ENCODE measurements around the gene PMFBP1. TPM values are rescaled to one million over a fixed set of nuclear protein-coding genes. Genes with fewer than 3 reads are reported as not detected.

PMFBP1 gene
- polyA plus RNA-seq, 1 donor from 2014 or later: 0.11 TPM

- Mint-ChIP-seq H3K36me3 (no peaks in the 10 kb centered on the region), H3K4me3 (no peak overlapping the region), H3K27ac (no peak overlapping the region), H3K9me3 (no peaks in the 10 kb centered on the region), H3K27me3 (no peaks in the 10 kb centered on the region), H3K4me1 (peaks cover 0 to 6% (median 1%) of the 10 kb centered on the region in 3 donors)
These were observed 26.2 kb upstream of the PMFBP1 start for GRCh38 chr16:72198021-72198711.

- Mint-ChIP-seq H3K27me3 (no peaks in the 10 kb centered on the region), H3K9me3 (no peaks in the 10 kb centered on the region), H3K4me3 (no peak overlapping the region), H3K4me1 (peaks cover 0 to under 1% (median 0%) of the 10 kb centered on the region in 3 donors), H3K36me3 (no peaks in the 10 kb centered on the region), H3K27ac (no peak overlapping the region)
These were observed 25.6 kb upstream of the PMFBP1 start for GRCh38 chr16:72197545-72197944.

GRCh38 chr16:72195609-72196008, 23.7 kb upstream of the PMFBP1 start:
- no peak overlapping the region for H3K4me3 Mint-ChIP-seq
- no peaks in the 10 kb centered on the region for H3K27me3 Mint-ChIP-seq
- no peaks in the 10 kb centered on the region for H3K9me3 Mint-ChIP-seq
- no peak overlapping the region for H3K27ac Mint-ChIP-seq
- H3K4me1 Mint-ChIP-seq: peaks cover 0 to 1% (median 0%) of the 10 kb centered on the region in 3 donors
- H3K36me3 Mint-ChIP-seq: no peaks in the 10 kb centered on the region

GRCh38 chr16:72191551-72191950, 19.6 kb upstream of the PMFBP1 start:
- no peaks in the 10 kb centered on the region for H3K36me3 Mint-ChIP-seq
- no peak overlapping the region for H3K4me3 Mint-ChIP-seq
- H3K27me3 Mint-ChIP-seq: no peaks in the 10 kb centered on the region
- peaks cover 0 to 1% (median 0%) of the 10 kb centered on the region in 3 donors for H3K4me1 Mint-ChIP-seq
- H3K27ac Mint-ChIP-seq: no peak overlapping the region
- H3K9me3 Mint-ChIP-seq: no peaks in the 10 kb centered on the region

- no peaks in the 10 kb centered on the region for H3K9me3 Mint-ChIP-seq
- no peak overlapping the region for H3K27ac Mint-ChIP-seq
- no peak overlapping the region for H3K4me3 Mint-ChIP-seq
- no peaks in the 10 kb centered on the region for H3K36me3 Mint-ChIP-seq
- no peaks in the 10 kb centered on the region for H3K27me3 Mint-ChIP-seq
- H3K4me1 Mint-ChIP-seq: peaks cover 0 to 1% (median 0%) of the 10 kb centered on the region in 3 donors
These were observed 18.0 kb upstream of the PMFBP1 start for GRCh38 chr16:72189865-72190371.

- Mint-ChIP-seq H3K36me3 (no peaks in the 10 kb centered on the region), H3K27me3 (no peaks in the 10 kb centered on the region), H3K4me1 (peaks cover 0 to 1% (median 0%) of the 10 kb centered on the region in 3 donors), H3K27ac (no peak overlapping the region), H3K4me3 (no peak overlapping the region), H3K9me3 (no peaks in the 10 kb centered on the region)
These were observed 16.6 kb upstream of the PMFBP1 start for GRCh38 chr16:72188541-72188940.

- Mint-ChIP-seq H3K27me3 (no peaks in the 10 kb centered on the region), H3K36me3 (no peaks in the 10 kb centered on the region), H3K4me3 (no peak overlapping the region), H3K4me1 (peaks cover 0 to 1% (median 0%) of the 10 kb centered on the region in 3 donors), H3K27ac (no peak overlapping the region), H3K9me3 (no peaks in the 10 kb centered on the region)
These were observed 15.6 kb upstream of the PMFBP1 start for GRCh38 chr16:72187551-72187950.

GRCh38 chr16:72182976-72183375, 11.0 kb upstream of the PMFBP1 start:
- Mint-ChIP-seq H3K9me3 (no peaks in the 10 kb centered on the region), H3K4me3 (no peak overlapping the region), H3K4me1 (no peaks in the 10 kb centered on the region)

GRCh38 chr16:72179204-72179970, 7.4 kb upstream of the PMFBP1 start:
- H3K4me1 Mint-ChIP-seq: no peaks in the 10 kb centered on the region
- H3K27ac Mint-ChIP-seq: no peak overlapping the region
- H3K9me3 Mint-ChIP-seq: peaks cover 4 to 22% (median 6%) of the 10 kb centered on the region in 3 donors
- H3K27me3 Mint-ChIP-seq: peaks cover 7% of the 10 kb centered on the region
- no peaks in the 10 kb centered on the region for H3K36me3 Mint-ChIP-seq
- no peak overlapping the region for H3K4me3 Mint-ChIP-seq

More at GRCh38 chr16:72182976-72183375, 11.0 kb upstream of the PMFBP1 start:
- no peak overlapping the region for H3K27ac Mint-ChIP-seq
- no peaks in the 10 kb centered on the region for H3K27me3 Mint-ChIP-seq
- H3K36me3 Mint-ChIP-seq: no peaks in the 10 kb centered on the region

- H3K4me3 Mint-ChIP-seq: no peak overlapping the region
- H3K9me3 Mint-ChIP-seq: peaks cover 9 to 34% (median 13%) of the 10 kb centered on the region in 3 donors
- peaks cover 7 to 13% (median 10%) of the 10 kb centered on the region in 3 donors for H3K4me1 Mint-ChIP-seq
- H3K36me3 Mint-ChIP-seq: no peaks in the 10 kb centered on the region
- peak overlapping the region in 1 of 3 donors; percentile 15 for H3K27ac Mint-ChIP-seq
- peaks cover 9% of the 10 kb centered on the region for H3K27me3 Mint-ChIP-seq
These were observed 2.8 kb upstream of the PMFBP1 start for GRCh38 chr16:72174726-72175125.

GRCh38 chr16:72173997-72174396, 2.0 kb upstream of the PMFBP1 start:
- H3K4me3 Mint-ChIP-seq: no peak overlapping the region
- H3K27me3 Mint-ChIP-seq: peaks cover 9% of the 10 kb centered on the region
- peaks cover 7 to 13% (median 10%) of the 10 kb centered on the region in 3 donors for H3K4me1 Mint-ChIP-seq
- H3K27ac Mint-ChIP-seq: peak overlapping the region in 1 of 3 donors; percentile 15
- peaks cover 9 to 34% (median 13%) of the 10 kb centered on the region in 3 donors for H3K9me3 Mint-ChIP-seq
- no peaks in the 10 kb centered on the region for H3K36me3 Mint-ChIP-seq

GRCh38 chr16:72171236-72171635, 719 bp downstream of the PMFBP1 start:
- Mint-ChIP-seq H3K27me3 (peaks cover 2% of the 10 kb centered on the region), H3K36me3 (no peaks in the 10 kb centered on the region), H3K4me3 (no peak overlapping the region), H3K9me3 (peaks cover 7 to 25% (median 13%) of the 10 kb centered on the region in 3 donors), H3K27ac (peak overlapping the region in 1 of 3 donors; percentile 83), H3K4me1 (peaks cover 7 to 13% (median 10%) of the 10 kb centered on the region in 3 donors)

GRCh38 chr16:72169708-72170107, 2.2 kb downstream of the PMFBP1 start:
- H3K36me3 Mint-ChIP-seq: no peaks in the 10 kb centered on the region
- peaks cover 4% of the 10 kb centered on the region for H3K27me3 Mint-ChIP-seq
- no peak overlapping the region for H3K4me3 Mint-ChIP-seq
- peak overlapping the region in 1 of 3 donors; percentile 83 for H3K27ac Mint-ChIP-seq
- peaks cover 7 to 16% (median 13%) of the 10 kb centered on the region in 3 donors for H3K9me3 Mint-ChIP-seq
- H3K4me1 Mint-ChIP-seq: peaks cover 7 to 13% (median 10%) of the 10 kb centered on the region in 3 donors

GRCh38 chr16:72168365-72168764, 3.6 kb downstream of the PMFBP1 start:
- peaks cover 2% of the 10 kb centered on the region for H3K36me3 Mint-ChIP-seq
- H3K4me3 Mint-ChIP-seq: no peak overlapping the region
- peaks cover 4% of the 10 kb centered on the region for H3K27me3 Mint-ChIP-seq
- H3K9me3 Mint-ChIP-seq: peaks cover 5 to 10% (median 7%) of the 10 kb centered on the region in 3 donors
- no peak overlapping the region for H3K27ac Mint-ChIP-seq
- H3K4me1 Mint-ChIP-seq: peaks cover 7 to 13% (median 10%) of the 10 kb centered on the region in 3 donors

- H3K27me3 Mint-ChIP-seq: peaks cover 3% of the 10 kb centered on the region
- H3K9me3 Mint-ChIP-seq: peaks cover 0 to 5% (median 5%) of the 10 kb centered on the region in 3 donors
- H3K27ac Mint-ChIP-seq: no peak overlapping the region
- peaks cover under 1 to 4% (median 2%) of the 10 kb centered on the region in 3 donors for H3K4me1 Mint-ChIP-seq
- peaks cover 2% of the 10 kb centered on the region for H3K36me3 Mint-ChIP-seq
- no peak overlapping the region for H3K4me3 Mint-ChIP-seq
These were observed 4.9 kb downstream of the PMFBP1 start for GRCh38 chr16:72166954-72167561.

Data from IgD-negative memory B cell (primary cell).